ENCODE measurements around the gene SEBOX. TPM values are rescaled to one million over a fixed set of nuclear protein-coding genes. Genes with fewer than 3 reads are reported as not detected.

SEBOX gene
- total RNA-seq, 2 donors from 2014 or later, result not detected

DNA sequence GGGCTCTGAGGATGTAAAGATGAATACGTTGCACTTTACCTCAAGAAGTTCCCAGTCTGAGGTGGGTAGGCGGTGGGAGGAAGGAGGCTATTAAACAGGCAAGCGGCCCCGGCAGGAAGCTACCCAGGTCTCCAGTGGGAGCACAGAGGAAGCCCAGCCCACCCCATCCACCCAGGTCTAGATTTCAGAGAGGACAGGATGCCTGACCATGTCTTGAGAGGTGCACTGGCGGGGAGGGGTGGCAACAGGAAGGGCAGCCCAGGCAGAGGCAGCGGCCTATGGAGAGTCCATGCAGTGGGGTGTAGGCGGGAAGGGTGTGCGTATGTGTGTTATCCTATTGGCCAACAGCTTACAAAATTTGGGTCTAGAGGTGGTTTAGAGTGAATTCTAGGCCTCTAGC, 20.4 kb upstream of the SEBOX start:
- Mint-ChIP-seq H3K36me3 (ENCODE audit: low read depth) (peaks cover 48% of the 10 kb centered on the region), H3K27me3 (no peaks in the 10 kb centered on the region), H3K4me1 (peaks cover 19% of the 10 kb centered on the region), H3K4me3 (peak overlapping the region; percentile 94), H3K27ac (peak overlapping the region; percentile 69), H3K9me3 (no peaks in the 10 kb centered on the region)
- peak; percentile 61 for ATAC-seq (replicated peaks)

DNA sequence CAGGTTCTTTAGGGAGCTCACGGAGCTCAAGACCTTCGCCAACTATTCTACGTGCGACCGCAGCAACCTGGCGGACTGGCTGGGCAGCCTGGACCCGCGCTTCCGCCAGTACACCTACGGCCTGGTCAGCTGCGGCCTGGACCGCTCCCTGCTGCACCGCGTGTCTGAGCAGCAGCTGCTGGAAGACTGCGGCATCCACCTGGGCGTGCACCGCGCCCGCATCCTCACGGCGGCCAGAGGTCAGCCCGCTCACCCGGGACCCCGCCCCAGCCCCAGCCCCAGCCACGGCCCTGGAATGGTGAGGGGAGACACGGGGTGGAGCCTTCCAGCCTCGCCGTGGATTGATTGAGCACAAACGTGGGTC, 20.0 kb upstream of the SEBOX start:
- Mint-ChIP-seq H3K27me3 (no peaks in the 10 kb centered on the region), H3K9me3 (no peaks in the 10 kb centered on the region), H3K27ac (peak overlapping the region; percentile 69), H3K4me1 (peaks cover 23% of the 10 kb centered on the region), H3K36me3 (ENCODE audit: low read depth) (peaks cover 44% of the 10 kb centered on the region), H3K4me3 (peak overlapping the region; percentile 94)
- peak; percentile 48 for ATAC-seq (replicated peaks)

DNA sequence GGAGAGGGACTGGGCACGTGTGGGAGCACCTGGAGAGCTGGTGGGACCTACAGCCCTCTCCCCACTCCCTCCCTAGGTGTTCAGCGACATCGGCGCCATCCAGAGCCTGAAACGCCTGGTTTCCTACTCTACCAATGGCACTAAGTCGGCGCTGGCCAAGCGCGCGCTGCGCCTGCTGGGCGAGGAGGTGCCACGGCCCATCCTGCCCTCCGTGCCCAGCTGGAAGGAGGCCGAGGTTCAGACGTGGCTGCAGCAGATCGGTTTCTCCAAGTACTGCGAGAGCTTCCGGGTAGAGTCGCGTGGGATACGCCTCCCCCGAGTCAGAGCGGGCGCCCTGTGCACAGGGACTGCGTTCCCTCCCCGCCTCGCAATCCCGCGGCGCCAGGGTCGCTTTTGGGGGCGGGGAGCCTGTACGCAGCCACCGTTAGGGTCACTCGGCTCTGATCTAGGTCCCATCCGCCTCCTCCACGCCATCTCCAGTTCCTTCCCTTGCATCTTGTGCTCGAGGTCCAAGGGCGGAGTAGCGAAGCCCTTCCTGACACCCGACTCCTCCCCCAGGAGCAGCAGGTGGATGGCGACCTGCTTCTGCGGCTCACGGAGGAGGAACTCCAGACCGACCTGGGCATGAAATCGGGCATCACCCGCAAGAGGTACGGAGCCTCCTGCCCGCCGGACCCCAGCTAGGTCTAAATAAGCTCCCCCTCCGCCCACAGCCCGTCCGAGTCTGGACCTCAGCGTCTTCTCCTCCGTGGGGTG, 19.5 kb upstream of the SEBOX start:
- peaks cover 38% of the 10 kb centered on the region for H3K36me3 Mint-ChIP-seq (ENCODE audit: low read depth)
- no peaks in the 10 kb centered on the region for H3K9me3 Mint-ChIP-seq

DNA sequence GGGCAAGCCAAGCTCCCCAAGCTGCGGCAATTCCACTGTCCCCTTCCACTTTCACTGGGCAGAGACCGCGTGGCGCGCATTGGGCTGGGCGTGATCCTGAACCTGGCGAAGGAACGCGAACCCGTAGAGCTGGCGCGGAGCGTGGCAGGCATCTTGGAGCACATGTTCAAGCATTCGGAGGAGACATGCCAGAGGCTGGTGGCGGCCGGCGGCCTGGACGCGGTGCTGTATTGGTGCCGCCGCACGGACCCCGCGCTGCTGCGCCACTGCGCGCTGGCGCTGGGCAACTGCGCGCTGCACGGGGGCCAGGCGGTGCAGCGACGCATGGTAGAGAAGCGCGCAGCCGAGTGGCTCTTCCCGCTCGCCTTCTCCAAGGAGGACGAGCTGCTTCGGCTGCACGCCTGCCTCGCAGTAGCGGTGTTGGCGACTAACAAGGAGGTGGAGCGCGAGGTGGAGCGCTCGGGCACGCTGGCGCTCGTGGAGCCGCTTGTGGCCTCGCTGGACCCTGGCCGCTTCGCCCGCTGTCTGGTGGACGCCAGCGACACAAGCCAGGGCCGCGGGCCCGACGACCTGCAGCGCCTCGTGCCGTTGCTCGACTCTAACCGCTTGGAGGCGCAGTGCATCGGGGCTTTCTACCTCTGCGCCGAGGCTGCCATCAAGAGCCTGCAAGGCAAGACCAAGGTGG, 16.3 kb upstream of the SEBOX start:
- no peak for ATAC-seq (replicated peaks)
- Mint-ChIP-seq H3K9me3 (no peaks in the 10 kb centered on the region), H3K36me3 (ENCODE audit: low read depth) (peaks cover 15% of the 10 kb centered on the region), H3K4me3 (no peak overlapping the region), H3K4me1 (peaks cover 21% of the 10 kb centered on the region), H3K27me3 (no peaks in the 10 kb centered on the region), H3K27ac (no peak overlapping the region)

More for the DNA sequence above, 19.5 kb upstream of the SEBOX start:
- Mint-ChIP-seq H3K4me3 (peak overlapping the region; percentile 94), H3K27ac (peak overlapping the region; percentile 69), H3K27me3 (no peaks in the 10 kb centered on the region), H3K4me1 (peaks cover 23% of the 10 kb centered on the region)
- ATAC-seq (replicated peaks), result peak; percentile 92

DNA sequence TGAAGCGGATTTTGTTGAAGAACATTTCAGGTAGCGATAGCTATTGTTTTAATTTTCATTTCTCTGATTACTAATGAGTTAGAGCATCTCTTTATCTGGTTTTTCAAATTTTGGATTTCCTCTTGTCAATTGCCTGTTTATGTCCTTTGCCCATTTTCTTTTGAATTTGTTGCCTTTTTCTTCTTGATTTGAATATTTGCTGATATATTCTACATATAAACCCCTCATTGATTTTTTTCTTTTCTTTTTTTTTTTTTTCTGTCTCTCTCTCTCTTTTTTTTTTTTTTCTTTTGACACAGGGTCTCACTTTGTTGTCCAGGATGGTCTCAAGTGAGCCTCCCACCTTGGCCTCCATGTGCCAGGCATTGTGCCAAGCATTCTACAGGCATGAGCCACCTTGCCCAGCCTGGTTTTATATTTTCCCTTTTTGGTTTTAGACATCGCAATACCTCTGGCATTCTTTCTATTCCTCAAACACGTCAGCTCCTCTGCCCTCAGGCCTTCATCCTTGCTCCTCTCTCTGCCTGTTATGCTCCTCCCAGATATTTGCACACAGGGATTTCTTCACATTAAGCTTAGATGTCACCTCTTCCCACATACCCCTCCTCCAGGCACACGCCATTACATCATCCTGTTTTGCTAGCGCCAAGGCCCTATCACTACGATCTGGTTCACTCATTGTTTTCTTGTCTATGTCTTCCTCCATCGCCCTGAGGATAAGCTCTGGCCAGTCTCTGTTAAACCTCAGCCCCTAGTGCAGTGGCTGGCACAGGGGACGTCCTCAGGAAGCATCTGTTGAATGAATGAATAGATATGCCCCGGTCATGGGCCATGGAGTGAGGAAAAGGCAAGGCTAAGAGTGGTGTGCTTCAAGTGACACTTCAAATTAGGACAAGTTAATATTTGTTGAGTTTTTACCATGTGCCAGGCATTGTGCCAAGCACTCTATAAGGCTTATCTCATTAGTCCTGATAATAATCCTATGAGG, 15.1 kb upstream of the SEBOX start:
- H3K27me3 Mint-ChIP-seq, result no peaks in the 10 kb centered on the region
- peaks cover 17% of the 10 kb centered on the region for H3K4me1 Mint-ChIP-seq

DNA sequence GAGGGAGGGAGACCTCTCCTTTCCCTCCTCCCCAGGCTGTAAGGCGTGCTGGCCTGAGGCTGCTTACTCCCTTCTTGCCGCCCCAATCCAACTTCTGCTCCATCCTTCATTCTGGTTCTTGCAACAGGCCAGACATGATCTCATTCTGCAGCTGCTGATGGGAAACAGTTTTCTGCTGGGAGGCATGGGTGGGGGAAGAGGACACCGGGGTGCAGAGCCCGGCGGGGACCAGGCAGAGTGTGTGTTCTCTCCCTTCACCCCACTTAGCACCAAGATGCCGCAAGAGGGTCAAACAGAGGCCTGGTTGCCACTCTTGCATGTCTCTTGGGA, 7.9 kb upstream of the SEBOX start:
- H3K27me3 Mint-ChIP-seq, result no peaks in the 10 kb centered on the region
- peaks cover 26% of the 10 kb centered on the region for H3K36me3 Mint-ChIP-seq (ENCODE audit: low read depth)
- H3K27ac Mint-ChIP-seq, result peak overlapping the region; percentile 97
- no peaks in the 10 kb centered on the region for H3K9me3 Mint-ChIP-seq
- H3K4me1 Mint-ChIP-seq, result peaks cover 7% of the 10 kb centered on the region
- no peak for ATAC-seq (replicated peaks)
- peak overlapping the region; percentile 90 for H3K4me3 Mint-ChIP-seq

More for the DNA sequence above, 15.1 kb upstream of the SEBOX start:
- Mint-ChIP-seq H3K4me3 (no peak overlapping the region), H3K27ac (no peak overlapping the region), H3K9me3 (no peaks in the 10 kb centered on the region), H3K36me3 (ENCODE audit: low read depth) (peaks cover 17% of the 10 kb centered on the region)
- no peak for ATAC-seq (replicated peaks)

DNA sequence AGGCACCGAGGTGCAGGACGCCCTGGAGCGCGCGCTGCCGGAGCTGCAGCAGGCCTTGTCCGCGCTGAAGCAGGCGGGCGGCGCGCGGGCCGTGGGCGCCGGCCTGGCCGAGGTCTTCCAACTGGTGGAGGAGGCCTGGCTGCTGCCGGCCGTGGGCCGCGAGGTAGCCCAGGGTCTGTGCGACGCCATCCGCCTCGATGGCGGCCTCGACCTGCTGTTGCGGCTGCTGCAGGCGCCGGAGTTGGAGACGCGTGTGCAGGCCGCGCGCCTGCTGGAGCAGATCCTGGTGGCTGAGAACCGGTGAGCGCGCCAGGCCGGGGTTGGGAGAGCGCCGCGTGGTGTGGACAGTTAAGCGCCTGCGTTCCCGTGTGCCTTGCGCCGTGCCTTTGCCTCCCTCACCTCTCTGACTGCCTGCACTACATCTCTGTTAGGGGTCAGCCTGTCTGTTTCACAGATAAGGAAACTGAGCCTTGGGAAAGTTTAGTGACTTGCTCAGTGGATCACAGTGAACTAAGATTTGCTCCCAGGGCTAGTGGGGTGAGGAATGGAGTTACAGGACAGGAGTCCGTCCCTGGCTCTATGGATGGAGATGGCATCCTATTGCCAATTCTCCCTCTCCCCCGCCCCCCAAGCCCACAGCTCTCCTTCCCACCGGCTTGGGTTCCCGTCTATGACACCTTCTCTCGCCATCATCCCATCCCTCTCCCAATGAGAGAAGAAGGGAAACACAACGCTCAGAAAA, 7.4 kb upstream of the SEBOX start:
- no peaks in the 10 kb centered on the region for H3K9me3 Mint-ChIP-seq
- H3K36me3 Mint-ChIP-seq (ENCODE audit: low read depth), result peaks cover 26% of the 10 kb centered on the region
- no peaks in the 10 kb centered on the region for H3K27me3 Mint-ChIP-seq
- H3K4me1 Mint-ChIP-seq, result peaks cover 7% of the 10 kb centered on the region
- H3K4me3 Mint-ChIP-seq, result peak overlapping the region; percentile 90
- peak; percentile 14 for ATAC-seq (replicated peaks)
- H3K27ac Mint-ChIP-seq, result peak overlapping the region; percentile 97

DNA sequence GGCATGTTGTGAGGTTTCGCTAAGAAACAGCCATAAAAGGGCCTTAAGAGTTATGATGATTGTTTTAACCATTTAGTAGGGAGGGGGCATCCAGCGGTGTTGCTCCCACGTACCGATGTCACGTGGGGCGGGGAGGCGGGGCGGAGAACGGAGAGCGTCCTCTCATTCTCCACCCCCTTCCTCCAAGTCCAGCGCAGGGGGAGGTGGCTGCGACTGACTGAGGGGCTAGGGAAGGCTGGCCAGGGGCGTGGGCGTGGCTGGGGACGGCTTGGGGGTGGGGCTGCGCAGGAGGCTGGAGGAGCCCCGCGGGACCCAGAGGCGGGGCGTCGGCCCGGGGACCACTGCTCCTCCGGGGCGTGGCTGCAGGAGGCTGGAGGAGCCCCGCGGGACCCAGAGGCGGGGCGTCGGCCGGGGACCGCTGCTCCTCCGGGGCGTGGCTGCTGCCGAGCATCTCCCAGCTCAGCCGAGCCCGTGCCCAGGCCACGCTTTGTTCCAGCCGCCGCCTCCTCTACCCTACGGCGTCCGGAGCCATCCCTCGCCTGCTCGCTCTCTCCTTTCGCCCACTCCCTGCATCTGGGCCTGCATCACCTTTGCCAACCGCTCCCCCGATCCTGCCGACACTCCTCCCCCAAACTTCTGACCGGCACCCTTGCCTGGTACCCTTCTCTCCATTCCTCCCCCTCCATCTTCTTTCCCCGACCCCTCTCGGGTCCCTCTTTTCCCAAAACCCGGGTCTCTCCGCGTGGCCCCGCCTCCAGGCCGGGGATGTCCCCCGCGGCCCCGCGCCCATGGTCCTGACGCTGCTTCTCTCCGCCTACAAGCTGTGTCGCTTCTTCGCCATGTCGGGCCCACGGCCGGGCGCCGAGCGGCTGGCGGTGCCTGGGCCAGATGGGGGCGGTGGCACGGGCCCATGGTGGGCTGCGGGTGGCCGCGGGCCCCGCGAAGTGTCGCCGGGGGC, 6.5 kb upstream of the SEBOX start, which contains the start of gene SARM1:
TSS of gene SARM1 (plus strand) at position 450 of the 958 bp plus-strand sequence. CDS start at position 789, 339 bp downstream.
- peaks cover 7% of the 10 kb centered on the region for H3K4me1 Mint-ChIP-seq

DNA sequence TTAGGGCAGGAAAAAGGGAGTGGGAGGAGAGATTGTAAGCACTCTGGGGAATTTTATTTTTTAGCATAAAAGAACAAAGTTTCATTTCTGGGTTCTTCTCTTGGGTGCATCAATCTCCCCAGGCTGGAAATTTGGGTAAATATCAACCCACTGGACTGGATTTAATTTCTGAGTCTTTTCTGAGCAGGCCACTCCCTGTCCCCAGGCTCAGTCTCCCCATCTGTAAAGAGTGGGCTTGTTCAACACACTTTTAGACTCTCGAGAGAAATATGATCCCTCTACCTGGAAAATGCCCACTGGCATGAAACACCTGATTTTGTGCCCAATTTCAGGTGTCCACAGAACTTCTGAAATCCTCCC, 5.7 kb upstream of the SEBOX start:
- ATAC-seq (replicated peaks), result no peak
- peaks cover 26% of the 10 kb centered on the region for H3K36me3 Mint-ChIP-seq (ENCODE audit: low read depth)
- H3K27me3 Mint-ChIP-seq, result no peaks in the 10 kb centered on the region
- H3K4me1 Mint-ChIP-seq, result peaks cover 7% of the 10 kb centered on the region
- peak overlapping the region; percentile 90 for H3K4me3 Mint-ChIP-seq
- peak overlapping the region; percentile 97 for H3K27ac Mint-ChIP-seq
- H3K9me3 Mint-ChIP-seq, result no peaks in the 10 kb centered on the region

More for the DNA sequence above, 6.5 kb upstream of the SEBOX start, which contains the start of gene SARM1:
- H3K4me3 Mint-ChIP-seq, result peak within 1 kb of the TSS; percentile 90
- peaks cover 26% of the 10 kb centered on the region for H3K36me3 Mint-ChIP-seq (ENCODE audit: low read depth)
- ATAC-seq (replicated peaks), result peak; percentile 92
- H3K9me3 Mint-ChIP-seq, result no peaks in the 10 kb centered on the region
- H3K27me3 Mint-ChIP-seq, result no peaks in the 10 kb centered on the region
- peak within 1 kb of the TSS; percentile 97 for H3K27ac Mint-ChIP-seq

DNA sequence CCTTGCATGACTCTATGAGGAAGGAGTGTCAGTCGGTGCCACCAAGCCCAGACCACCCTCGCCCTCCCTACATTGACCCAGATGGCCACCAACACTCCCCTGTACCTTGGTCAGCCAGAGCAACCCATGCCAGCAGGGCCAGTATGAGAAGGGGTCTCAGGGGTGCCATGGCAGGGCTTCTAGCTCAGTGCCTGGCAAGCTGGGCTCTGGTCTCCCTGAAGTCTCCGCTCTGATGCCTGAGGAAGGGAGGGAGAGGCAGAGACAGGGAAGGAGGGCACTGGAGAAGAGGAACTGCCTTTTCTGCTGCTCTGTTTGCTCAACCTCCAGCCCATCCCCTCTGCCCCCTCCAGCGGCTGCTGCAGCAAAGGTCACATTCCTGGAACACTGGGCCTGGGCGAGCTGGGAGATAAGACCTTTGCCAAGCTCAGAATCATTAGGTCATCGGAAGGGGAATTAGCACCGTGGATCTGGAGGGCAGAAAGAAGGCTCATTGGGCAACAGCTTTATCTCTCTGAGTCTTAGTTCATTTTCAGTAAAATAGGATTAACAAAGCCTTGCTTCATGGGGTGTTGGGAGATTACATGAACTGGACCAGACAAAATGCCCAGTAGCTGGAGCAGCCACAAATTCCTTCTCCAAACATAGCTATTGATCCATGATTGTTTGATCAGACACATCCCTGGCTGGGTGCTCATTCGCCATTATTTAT, 5.2 kb upstream of the SEBOX start, which contains the start of gene VTN:
TSS of gene VTN (minus strand) at position 273 of the 709 bp plus-strand sequence. CDS start at position 169, 104 bp downstream.
- Mint-ChIP-seq H3K27me3 (no peaks in the 10 kb centered on the region), H3K9me3 (no peaks in the 10 kb centered on the region), H3K27ac (peak within 1 kb of the TSS; percentile 97), H3K36me3 (ENCODE audit: low read depth) (peaks cover 25% of the 10 kb centered on the region), H3K4me3 (peak within 1 kb of the TSS; percentile 90), H3K4me1 (peaks cover 7% of the 10 kb centered on the region)
- ATAC-seq (replicated peaks), result no peak

DNA sequence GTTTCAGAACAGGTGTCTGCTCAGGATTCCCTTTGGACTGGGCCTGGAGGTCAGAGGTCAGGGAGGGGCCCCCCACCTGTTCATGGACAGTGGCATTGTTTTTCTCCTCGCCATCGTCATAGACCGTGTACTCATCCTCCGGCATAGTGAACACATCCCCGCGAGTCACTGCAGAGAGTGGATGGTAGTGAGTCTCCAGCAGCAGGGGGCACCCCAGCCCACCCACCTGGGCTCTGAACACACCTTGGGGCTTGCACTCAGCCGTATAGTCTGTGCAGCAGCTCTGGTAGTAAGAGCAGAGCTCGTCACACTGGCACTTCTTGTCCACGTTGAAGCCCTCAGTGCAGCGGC, 4.7 kb upstream of the SEBOX start:
- H3K27ac Mint-ChIP-seq, result no peak overlapping the region
- peaks cover 7% of the 10 kb centered on the region for H3K4me1 Mint-ChIP-seq

DNA sequence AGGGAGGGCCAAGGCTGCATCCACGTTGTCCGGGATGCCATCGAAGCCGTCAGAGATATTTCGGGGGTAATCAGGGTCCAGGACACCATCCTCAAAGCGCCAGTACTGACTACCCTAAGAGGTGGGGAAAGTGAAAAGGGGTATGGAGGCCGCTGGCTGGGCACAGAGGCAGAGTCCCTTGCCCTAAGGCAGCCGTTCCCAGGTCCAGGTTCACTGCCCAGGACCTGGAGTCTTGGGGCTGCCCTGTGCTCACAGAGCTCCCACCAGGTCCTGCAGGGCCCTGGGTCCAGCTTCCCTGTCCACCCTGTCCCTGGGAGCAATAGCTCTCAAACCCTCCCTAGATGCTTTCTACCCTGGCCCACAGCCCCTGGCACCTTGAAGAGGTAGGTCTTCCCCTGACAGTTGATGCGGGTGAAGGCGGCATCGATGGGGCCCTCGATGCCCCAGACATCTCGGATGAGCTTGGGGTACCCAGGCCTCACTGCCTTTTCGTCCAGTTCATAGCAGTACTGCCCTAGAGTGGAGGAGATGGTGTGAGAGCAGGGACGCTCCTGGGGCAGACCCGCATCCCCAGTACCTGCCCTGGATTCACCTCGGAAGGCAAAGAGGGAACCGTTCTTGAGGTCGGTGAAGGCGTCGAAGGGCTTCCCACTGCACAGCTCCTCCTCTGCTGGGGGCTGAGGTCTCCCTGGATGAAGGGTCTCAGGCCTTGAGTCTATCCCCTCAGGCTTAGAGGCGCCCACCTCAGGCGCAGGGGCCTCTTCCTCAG, 4.1 kb upstream of the SEBOX start:
- ATAC-seq (replicated peaks), result no peak
- Mint-ChIP-seq H3K4me1 (peaks cover 7% of the 10 kb centered on the region), H3K27me3 (no peaks in the 10 kb centered on the region), H3K4me3 (no peak overlapping the region), H3K36me3 (ENCODE audit: low read depth) (peaks cover 16% of the 10 kb centered on the region), H3K27ac (no peak overlapping the region), H3K9me3 (no peaks in the 10 kb centered on the region)

More for the DNA sequence above, 4.7 kb upstream of the SEBOX start:
- ATAC-seq (replicated peaks), result no peak
- Mint-ChIP-seq H3K4me3 (no peak overlapping the region), H3K27me3 (no peaks in the 10 kb centered on the region), H3K9me3 (no peaks in the 10 kb centered on the region), H3K36me3 (ENCODE audit: low read depth) (peaks cover 19% of the 10 kb centered on the region)
